Measurements from ENCODE around the gene NXN. TPM values are rescaled to one million over a fixed set of nuclear protein-coding genes. Genes with fewer than 3 reads are reported as not detected.

NXN gene
- total RNA-seq, 1 experiment from 2014 or later, result 126 TPM

DNA sequence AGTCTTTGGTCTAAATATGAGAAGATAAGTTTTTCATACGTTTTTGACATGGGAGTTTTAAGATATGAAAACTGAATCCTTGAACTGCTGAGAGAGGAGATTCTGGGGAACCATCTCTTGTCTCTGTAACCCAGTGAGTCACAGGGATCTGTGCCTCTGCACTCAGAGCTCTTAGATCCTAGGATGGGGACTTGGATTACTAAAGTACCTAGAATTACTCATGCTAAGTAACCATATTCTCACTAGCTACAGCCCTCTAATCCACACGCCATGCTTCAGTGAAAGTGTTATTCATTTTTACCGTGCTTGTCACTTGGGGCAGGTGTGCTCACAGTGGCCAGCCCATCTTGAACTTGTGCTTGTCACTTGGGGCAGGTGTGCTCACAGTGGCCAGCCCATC lies 195.4 kb downstream of the NXN start:
- in situ Hi-C loops (cut with HindIII; ENCODE audit: low pct_unique_long_range_greater_than_20kb, low sequenced_read_pairs), result no loop called here
- Histone ChIP-seq H3K4me3 (ENCODE audit: low read depth in 2 of 2, low read length in 2 of 2) (no peak overlapping the region; a peak in 1 of 4 replicates), H3K27me3 (ENCODE audit: control insufficient read depth, insufficient read depth, low read length) (no peaks in the 10 kb centered on the region), H3K27ac (ENCODE audit: low read length) (peak overlapping the region; percentile 17; the same call in 1 of the 2 replicates), H3K36me3 (ENCODE audit: control insufficient read depth, insufficient read depth, low read length) (peaks cover 2% of the 10 kb centered on the region), H3K9me3 (ENCODE audit: control insufficient read depth, insufficient read depth, low read depth, low read length) (no peaks in the 10 kb centered on the region), H3K4me1 (ENCODE audit: control insufficient read depth, insufficient read depth, low read length) (peaks cover 8% of the 10 kb centered on the region; the same call in 1 of the 2 replicates)
- ChIA-PET CTCF (interaction anchor here (1.0 kb wide), 1 partner anchor 197 kb away, joined by 3 read pairs; no protein-coding TSS in a partner anchor), POLR2A (no interaction called here)
- intact Hi-C loops (cut with micrococcal nuclease; ENCODE audit: unreplicated experiment), result no loop called here
- DNase-seq (ENCODE audit: low read depth, low spot score), result no peak
- no TSS peak for BruUV-seq (replicated peaks)
- no peak for ATAC-seq
- TF ChIP-seq, protein P1, sequence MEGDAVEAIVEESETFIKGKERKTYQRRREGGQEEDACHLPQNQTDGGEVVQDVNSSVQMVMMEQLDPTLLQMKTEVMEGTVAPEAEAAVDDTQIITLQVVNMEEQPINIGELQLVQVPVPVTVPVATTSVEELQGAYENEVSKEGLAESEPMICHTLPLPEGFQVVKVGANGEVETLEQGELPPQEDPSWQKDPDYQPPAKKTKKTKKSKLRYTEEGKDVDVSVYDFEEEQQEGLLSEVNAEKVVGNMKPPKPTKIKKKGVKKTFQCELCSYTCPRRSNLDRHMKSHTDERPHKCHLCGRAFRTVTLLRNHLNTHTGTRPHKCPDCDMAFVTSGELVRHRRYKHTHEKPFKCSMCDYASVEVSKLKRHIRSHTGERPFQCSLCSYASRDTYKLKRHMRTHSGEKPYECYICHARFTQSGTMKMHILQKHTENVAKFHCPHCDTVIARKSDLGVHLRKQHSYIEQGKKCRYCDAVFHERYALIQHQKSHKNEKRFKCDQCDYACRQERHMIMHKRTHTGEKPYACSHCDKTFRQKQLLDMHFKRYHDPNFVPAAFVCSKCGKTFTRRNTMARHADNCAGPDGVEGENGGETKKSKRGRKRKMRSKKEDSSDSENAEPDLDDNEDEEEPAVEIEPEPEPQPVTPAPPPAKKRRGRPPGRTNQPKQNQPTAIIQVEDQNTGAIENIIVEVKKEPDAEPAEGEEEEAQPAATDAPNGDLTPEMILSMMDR (IDR thresholded peaks at IDR 0.05), result no peak
- no peak for TF ChIP-seq POLR2AphosphoS5 (IDR thresholded peaks at IDR 0.05; ENCODE audit: low read depth, low read length)
- no peak for TF ChIP-seq TCF7L2 (IDR thresholded peaks at IDR 0.05; ENCODE audit: low read depth, low read length)
- no peak for TF ChIP-seq SIN3A (IDR thresholded peaks at IDR 0.05; ENCODE audit: borderline replicate concordance, insufficient read depth, low read depth, low read length)

DNA sequence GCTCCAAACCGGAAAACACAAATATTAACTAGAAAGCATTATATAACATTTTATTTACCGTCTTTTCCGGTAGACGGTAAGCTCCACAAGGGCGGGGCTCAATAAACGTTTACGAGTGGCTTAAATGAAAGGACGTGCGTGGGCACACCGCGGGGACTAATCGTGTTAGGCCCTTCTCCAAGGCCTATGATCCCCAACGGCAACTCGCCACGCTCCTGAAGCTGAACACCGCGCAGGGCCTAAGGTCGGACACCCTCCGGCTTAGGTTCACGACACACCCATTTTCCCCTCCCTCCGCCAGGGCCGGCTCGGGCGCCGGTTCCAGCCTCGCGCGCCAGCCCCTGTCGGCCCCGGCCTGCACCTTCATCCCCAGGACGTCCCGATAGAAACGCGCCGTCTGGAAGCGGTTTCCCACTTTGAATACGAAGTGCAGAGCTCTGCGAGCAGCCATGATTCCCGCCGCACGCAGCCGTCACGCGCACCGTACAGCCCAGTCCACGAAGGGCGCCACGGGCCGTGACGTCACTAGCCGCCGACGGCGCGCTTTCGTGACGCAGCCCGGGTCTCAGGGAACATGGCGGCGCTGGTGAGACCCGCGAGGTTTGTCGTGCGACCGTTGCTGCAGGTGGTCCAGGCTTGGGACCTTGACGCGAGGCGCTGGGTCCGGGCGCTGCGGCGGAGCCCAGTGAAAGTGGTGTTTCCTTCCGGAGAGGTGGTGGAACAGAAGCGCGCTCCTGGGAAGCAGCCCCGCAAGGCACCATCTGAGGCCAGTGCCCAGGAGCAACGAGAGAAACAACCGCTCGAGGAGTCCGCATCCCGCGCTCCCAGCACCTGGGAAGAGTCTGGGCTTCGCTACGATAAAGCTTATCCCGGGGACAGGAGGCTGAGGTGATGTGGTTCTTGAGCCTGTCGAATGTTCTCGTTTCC lies 197.5 kb downstream of the NXN start, which contains the start of the genes GLOD4 and MRM3:
Gene GLOD4, minus strand, starts transcription at position 476 of the 927 bp plus-strand sequence. Its CDS starts 25 bp downstream, at position 451.
Gene MRM3, plus strand, starts transcription at position 549 of the 927 bp plus-strand sequence. Its CDS starts 26 bp downstream, at position 575.
- TF ChIP-seq, protein P1 (IDR thresholded peaks at IDR 0.05), result no peak
- 0 out of 2 replicates have a peak, but pooled peaks have one; percentile 35 for TF ChIP-seq TCF7L2 (IDR thresholded peaks at IDR 0.05; ENCODE audit: low read depth, low read length)
- TF ChIP-seq SIN3A (IDR thresholded peaks at IDR 0.05; ENCODE audit: borderline replicate concordance, insufficient read depth, low read depth, low read length), result 0 out of 2 replicates have a peak, but pooled peaks have one; percentile 82
- TF ChIP-seq POLR2AphosphoS5 (IDR thresholded peaks at IDR 0.05; ENCODE audit: low read depth, low read length), result peak; percentile 75
- TF ChIP-seq, protein P2, sequence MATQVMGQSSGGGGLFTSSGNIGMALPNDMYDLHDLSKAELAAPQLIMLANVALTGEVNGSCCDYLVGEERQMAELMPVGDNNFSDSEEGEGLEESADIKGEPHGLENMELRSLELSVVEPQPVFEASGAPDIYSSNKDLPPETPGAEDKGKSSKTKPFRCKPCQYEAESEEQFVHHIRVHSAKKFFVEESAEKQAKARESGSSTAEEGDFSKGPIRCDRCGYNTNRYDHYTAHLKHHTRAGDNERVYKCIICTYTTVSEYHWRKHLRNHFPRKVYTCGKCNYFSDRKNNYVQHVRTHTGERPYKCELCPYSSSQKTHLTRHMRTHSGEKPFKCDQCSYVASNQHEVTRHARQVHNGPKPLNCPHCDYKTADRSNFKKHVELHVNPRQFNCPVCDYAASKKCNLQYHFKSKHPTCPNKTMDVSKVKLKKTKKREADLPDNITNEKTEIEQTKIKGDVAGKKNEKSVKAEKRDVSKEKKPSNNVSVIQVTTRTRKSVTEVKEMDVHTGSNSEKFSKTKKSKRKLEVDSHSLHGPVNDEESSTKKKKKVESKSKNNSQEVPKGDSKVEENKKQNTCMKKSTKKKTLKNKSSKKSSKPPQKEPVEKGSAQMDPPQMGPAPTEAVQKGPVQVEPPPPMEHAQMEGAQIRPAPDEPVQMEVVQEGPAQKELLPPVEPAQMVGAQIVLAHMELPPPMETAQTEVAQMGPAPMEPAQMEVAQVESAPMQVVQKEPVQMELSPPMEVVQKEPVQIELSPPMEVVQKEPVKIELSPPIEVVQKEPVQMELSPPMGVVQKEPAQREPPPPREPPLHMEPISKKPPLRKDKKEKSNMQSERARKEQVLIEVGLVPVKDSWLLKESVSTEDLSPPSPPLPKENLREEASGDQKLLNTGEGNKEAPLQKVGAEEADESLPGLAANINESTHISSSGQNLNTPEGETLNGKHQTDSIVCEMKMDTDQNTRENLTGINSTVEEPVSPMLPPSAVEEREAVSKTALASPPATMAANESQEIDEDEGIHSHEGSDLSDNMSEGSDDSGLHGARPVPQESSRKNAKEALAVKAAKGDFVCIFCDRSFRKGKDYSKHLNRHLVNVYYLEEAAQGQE (IDR thresholded peaks at IDR 0.05; ENCODE audit: insufficient read depth in 1 of 2, low read depth in 2 of 2, low read length in 1 of 2), result peak in 1 of 2 experiments; percentile 55; a peak in 1 of 4 replicates
- POLR2A ChIA-PET, result no interaction called here

More for the DNA sequence above, 197.5 kb downstream of the NXN start, which contains the start of the genes GLOD4 and MRM3:
- no peaks in the 10 kb centered on the region for H3K27me3 ChIP-seq (ENCODE audit: control insufficient read depth, insufficient read depth, low read length)
- H3K4me1 ChIP-seq (ENCODE audit: control insufficient read depth, insufficient read depth, low read length), result peaks cover 8% of the 10 kb centered on the region; the same call in 1 of the 2 replicates
- H3K4me3 ChIP-seq (ENCODE audit: low read depth in 2 of 2, low read length in 2 of 2), result peak within 1 kb of the TSS; percentile 95 to 99
- TSS peak; percentile 81 for BruUV-seq (replicated peaks)
- intact Hi-C loops (cut with micrococcal nuclease; ENCODE audit: unreplicated experiment), result no loop called here
- H3K27ac ChIP-seq (ENCODE audit: low read length), result peak within 1 kb of the TSS; percentile 93
- H3K36me3 ChIP-seq (ENCODE audit: control insufficient read depth, insufficient read depth, low read length), result peaks cover 5% of the 10 kb centered on the region
- peak; percentile 98 for ATAC-seq
- no peaks in the 10 kb centered on the region for H3K9me3 ChIP-seq (ENCODE audit: control insufficient read depth, insufficient read depth, low read depth, low read length)
- in situ Hi-C loops (cut with HindIII; ENCODE audit: low pct_unique_long_range_greater_than_20kb, low sequenced_read_pairs), result no loop called here
- CTCF ChIA-PET, result interaction anchor here (0.7 kb wide), 1 partner anchor 218 kb away, joined by 3 read pairs; no protein-coding TSS in a partner anchor
- peak; percentile 62 for DNase-seq (ENCODE audit: low read depth, low spot score)

Measured in Panc1 (cell line).